GM21825 (cell line): ENCODE results near the gene CSNK1D.

ENCODE experiments used
- ATAC-seq: cut with Tn5 transposase; IDR thresholded peaks from one replicate; pipeline ENCODE4 v1.9.1; 2021; ENCODE audit warnings: mild to moderate bottlenecking, moderate library complexity; ENCODE audit not compliant: unreplicated experiment

Gene CSNK1D

DNA sequence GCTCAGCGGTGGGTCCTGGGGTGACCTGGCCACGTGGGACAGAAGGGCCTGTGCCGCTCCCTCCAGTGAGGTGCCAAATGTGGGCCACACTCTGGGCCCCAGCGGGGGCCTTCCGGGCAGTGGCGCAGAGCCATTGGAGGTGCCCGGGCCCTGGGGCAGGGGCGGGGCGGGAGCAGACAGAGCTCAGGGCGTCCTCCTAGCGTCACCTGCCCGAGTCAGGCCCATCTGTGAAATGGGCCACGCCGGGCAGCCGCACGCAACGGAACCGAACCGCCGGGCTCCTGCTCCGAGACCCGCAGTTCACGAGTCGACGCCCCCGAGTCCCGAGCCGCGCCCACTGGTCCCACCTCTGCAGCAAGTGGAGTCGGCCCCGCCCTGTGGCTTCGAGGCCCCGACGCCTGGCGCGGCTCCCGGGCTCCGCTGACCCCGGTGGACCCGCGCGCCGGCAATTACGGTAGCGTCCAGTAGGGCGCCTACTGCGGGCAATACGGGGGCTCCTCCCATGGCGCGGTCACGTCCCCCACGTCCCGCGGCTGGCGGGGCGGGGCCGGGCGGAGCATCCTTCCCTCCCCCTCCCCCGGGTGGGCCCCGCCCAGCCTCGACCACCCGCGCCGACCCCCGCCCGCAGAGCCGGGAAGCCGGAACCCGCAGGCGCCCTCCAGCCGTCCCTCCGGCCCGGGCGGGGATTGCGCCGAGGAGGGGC is 42.7 kb downstream of the CSNK1D start:
- ATAC-seq, result peak; percentile 43

DNA sequence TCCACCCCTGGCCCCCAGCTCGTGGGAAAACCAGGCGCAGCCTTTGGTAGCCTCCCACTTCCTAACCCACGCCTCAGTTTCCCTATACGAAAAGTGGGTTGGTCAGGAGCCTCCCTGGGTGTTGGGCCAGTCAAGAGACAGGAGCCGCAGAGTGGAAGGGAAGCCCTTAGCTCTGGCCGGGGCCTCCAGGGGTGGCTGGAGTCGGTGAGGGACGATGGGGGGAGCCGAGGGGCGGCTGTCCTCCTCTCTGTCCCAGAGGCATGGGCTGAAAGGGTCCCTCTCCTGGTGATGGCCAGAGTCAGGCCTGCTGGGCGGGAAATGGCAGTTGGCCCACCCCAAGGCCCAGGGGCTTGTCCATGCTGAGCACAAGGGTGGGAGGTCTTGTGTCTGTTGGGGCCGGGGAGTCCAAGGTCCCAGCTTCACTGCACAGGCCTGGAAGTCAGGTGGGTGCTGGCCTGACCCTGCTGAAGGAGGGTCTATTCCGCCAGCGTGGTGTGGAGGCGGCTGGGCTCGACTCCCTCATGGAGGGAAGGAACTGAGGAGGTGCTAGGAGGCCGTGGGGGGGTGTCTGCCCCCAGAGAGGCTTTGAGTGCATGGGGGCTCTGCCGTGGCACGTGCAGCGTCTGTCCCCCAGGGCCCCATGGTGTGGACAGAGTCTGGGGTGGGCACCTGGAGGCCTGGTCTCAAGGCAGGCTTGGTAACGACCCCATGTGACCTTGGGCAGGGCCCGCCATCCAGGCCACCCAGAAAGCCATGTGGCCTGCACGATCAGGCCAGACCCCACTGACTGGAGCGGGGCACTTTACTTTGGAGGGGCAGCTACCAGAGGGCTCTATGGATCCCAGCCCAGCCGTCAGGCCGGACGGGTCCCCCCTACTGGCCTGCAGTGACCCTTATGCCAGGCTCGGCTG is 43.5 kb downstream of the CSNK1D start:
- no peak for ATAC-seq

DNA sequence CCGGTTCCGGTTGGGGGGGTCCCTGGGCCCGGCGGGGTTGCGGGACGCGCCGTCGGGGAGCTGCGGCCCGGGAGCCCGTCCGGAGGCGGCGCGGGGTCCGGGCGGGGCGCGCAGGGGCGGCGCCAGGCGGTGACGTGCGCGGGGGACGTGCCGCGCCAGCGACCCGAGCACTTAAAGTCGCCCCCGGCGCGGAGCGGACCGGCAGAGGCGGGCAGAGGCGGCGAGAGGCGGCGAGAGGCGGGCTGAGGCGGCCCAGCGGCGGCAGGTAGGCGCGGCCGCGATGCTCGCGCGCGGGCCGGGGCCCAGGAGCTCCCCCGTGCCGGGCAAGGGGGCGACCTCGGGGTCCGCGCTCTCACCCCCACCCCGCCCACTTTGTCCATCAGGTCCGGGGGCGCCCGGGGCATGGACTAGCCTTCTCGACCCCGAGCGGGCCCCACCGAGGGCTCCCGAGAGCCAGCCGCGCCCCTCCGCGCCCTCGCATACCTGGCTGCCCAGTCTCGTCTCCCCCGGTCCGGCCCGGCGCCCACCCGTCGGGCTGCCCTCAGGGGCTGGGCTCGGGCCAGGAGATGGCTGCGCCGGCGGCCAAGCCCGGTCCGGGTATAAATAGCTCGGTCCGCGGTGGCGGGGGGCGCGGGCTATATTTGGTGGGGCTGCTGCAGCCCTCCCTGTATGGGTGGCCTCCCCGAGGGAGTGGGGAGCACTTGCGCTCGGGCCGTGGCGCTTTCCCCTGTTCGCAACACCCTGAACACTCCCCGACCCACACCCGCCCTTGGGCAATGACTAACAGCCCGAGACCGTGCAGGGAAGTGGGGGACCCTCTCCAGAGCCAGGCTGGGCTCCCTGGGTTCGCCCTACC is 44.4 kb downstream of the CSNK1D start, which contains the start of gene SLC16A3:
Gene SLC16A3 (plus strand): TSS at position 201 of the 856 bp plus-strand sequence. CDS start 6,967 bp downstream, outside the sequence.
- ATAC-seq, result peak; percentile 38

DNA sequence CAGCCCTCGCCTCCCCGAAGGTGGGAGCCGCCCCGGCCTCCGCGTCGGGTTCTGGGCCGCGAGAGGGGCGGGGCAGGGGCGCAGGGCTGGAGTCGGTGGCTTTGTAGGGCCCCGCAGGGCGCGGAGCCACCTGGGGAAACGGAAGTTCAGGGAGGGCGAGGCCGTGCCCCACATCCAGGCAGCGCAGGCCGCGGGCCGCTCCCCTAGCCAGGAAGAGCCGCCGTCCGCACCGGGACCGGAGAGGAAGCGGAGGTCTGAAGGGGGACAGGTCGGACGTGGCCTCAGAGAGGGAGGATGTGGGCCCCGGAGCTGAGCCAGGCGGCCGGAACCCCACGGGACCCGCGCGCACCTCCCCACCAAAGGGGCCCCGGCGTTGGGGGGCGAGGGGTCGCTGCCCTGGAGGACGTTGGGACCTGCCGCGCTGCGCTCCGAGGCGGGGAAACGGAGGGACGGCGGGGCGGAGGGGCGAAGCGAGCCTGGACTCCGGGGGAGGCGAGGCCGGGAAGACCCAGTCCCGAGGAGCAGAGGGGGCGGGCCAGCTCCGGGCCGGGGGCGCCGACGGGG is 45.1 kb downstream of the CSNK1D start:
- ATAC-seq, result no peak

DNA sequence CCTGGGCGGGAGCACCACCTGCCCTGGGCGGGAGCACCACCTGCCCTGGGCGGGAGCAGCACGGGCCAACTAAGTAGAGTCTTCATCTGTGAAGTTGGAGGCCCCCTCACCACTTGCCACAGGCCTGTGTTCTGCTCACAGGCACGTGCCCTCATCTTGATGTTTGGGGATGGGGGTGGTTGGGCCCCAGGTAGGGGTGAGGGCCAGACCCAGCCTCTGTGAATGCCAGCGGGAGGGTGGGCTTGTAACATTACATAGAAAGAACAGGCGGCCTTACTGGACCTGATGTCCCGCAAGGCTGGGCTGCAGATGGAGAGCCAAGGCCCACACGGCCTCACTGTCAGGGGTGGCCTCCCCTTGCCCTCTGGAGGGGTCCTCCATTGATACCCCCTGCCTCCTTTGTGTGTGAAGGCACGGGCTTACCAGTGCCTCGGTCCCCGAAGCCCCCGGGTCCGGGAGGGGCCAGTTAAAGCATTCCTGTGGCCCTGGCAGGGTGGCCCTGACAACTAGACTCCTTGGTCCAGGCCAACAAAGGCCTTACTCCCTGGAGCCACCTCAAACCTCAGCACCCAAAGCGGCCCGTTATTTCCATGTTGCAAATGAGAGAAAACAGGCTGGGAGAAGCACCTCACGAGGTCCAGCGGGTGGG is 45.7 kb downstream of the CSNK1D start:
- ATAC-seq, result no peak

DNA sequence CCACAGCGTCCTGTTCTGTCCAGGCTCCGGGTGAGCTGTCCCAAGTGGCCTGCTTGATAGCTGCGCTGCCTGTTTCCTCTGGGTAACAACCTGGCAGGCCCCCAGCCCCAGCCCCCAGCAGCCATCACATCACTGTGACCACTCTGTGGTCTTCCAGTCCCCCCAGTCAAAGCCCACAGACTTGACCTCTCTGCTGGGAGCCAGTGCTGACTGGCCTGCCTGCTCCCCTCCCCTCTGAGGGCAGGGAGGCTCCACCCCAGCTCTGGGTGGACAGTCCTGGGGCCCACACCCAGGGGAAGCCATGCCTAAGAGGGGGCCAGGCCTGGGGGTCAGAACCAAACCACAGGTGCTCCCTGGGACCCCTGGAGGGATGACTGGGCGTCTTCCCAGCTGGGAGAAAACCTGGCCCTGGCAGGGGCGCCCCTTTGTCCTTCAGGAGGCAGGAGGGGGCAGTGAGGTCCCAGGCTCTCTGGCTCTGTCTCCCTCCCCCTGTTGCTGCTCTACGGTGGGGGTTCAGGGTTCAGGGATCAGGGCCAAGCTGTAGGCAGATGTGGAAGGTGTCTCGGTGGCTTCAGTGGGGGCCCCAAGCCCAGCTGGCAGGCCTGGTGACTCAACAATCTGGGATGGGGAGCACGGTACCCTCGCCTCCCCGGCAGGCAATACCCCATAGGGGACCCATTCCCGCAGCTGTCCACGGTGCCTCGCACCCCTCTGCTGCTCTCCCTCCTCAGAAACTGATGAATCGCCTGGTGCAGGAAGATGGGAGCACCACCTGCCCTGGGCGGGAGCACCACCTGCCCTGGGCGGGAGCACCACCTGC is 46.5 kb downstream of the CSNK1D start:
- no peak for ATAC-seq

DNA sequence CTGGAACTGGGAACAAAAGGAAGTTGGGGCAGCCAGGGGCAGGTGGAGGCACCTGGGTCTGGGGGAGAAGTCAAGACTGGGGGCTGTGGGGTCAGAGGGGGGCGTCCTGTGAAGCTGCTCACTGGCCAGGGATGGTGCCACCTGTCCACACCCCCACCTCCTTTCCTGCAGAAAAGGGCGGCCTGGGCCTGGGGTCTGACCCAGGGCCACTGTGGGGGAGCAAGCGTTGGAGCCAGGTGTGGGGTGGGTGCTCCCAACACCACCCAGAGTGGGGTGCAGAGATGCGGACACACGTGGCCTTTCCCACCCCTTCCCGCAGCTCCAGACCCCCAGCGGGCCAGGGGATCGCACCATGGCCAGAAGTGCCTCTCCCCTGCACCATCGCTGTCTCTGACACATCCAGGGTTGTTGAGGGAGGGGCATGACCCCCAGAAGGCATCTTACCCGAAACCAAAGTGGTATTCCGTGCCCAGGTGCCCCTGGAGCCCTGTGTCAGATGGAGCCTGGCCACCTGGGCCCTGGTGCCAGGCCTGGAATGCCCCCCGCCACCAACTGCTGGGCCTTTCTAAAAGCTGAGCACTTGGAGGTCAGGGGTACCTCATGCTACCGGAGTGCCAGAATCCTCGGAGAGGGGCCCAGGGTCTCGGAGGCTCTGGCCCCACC is 47.2 kb downstream of the CSNK1D start:
- ATAC-seq, result no peak

GRCh38 chr17:82225368-82226029 is 48.0 kb downstream of the CSNK1D start:
- no peak for ATAC-seq

DNA sequence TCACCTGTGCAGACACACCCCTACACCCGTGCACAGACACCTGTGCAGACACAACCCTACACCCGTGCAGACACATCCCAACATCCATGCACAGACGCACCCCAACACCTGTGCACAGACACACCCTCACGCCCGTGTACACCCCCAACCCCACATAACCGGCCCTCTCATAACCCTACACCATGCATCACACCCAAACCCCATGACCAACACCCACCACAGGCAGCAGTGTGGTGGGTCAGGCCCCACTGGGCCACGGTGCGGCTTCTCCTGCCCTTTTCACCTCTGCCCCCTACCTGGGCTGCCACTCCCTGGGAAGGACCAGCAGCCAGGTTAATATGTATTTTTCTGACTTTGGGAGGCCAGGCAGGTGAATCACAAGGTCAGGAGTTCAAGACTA is 48.8 kb downstream of the CSNK1D start:
- ATAC-seq, result no peak

GRCh38 chr17:82223517-82223916 is 50.0 kb downstream of the CSNK1D start:
- ATAC-seq, result no peak

DNA sequence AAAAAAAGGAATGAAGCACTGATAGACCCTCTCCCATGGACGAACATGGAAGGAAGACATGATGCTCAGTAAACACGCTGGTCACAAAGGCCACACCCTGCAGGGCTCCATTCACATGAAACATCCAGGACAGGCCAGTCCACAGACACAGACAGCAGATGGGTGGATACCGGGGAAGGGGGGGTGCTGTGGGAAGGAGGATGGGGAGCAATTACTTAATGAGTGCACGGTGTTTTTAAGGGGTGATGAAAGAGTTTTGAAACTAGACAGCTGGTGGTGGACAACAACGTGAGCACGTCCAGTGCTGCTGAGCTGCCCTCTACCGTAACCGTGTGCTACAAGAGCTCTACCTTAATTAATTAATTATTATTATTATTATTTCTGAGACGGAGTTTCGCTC is 50.7 kb downstream of the CSNK1D start:
- no peak for ATAC-seq

- ATAC-seq, result no peak
Observed at GRCh38 chr17:82221341-82221902, 52.1 kb downstream of the CSNK1D start.

- ATAC-seq, result no peak
Observed at GRCh38 chr17:82219753-82220709, 53.5 kb downstream of the CSNK1D start.

GRCh38 chr17:82219083-82219482 is 54.4 kb downstream of the CSNK1D start:
- ATAC-seq, result no peak

DNA sequence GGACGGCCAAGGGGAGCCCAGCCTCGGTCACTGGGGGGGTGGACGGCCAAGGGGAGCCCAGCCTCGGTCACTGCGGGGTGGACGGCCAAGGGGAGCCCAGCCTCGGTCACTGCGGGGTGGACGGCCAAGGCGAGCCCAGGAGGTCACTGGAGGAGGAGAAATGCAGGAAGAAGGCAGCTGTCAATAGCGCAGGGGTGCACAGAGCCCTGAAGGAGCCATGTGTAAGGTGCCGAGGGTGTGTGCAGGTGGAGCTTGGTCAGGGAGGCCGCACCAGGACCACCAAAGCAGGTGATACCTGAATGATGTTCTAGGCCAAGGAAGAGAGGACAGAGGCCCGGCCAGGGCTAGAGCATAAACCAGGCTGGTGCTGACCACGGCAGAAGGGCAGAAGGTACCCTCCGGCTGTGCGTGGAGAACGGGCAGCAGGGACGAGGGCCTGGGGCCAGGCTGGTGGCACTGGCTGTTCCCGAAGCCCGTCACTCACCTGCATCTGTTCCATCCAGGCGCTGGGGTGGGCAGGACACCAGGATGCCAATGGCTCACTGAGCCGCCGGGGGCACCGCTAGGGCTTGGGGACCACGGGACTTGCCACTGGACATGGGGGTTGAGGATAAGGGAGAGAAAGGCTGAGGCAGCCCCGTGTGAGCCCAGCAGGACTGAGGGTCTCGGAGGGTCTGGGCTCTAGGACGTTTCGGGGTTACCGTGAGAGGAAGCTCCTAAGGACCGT is 55.0 kb downstream of the CSNK1D start:
- no peak for ATAC-seq

- no peak for ATAC-seq
Observed at GRCh38 chr17:82217530-82218204, 55.8 kb downstream of the CSNK1D start.
